ENCODE data around the gene HDAC6.

DNA sequence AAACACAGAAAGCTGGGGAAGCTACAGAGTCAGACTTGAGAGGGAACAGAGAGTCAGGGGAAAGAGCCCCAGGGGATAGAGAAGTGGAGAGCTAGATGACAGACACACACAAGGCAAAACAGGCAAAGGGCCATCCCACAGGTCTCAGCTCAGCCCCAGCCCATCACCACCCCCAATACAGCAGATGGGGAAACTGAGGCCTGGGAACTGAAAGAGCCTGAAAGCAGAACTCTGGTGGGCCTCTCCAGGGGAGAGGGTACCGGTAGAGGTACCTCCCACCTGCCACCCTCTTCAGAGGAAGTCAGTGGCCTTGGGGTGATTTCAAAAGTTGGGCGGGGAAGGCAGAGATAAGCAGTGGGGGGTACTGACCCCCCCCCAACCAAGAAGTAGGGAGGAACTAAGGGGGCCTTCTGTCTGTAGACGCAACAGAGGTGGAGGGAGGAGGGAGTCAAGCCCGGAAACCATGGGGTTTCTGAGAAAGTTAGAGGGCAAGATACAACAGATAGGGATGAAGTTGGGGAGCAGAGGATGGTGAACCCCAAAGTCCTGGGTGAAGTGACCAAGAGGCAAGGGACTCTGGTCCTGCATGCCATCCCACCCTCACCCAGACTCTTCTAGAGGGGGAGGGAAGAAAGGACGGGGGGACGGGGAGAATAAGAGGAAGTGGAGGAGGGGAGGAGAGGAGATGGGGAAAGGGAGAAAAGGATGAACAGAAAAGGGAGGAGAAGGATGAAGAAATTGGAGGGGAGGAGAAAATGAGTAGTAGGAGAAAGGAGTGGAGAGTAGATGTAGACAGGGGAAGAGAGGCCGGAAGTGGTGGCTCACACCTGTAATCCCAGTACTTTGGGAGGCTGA is 12.3 kb upstream of the HDAC6 start:
- no peak for TF ChIP-seq POLR2A (IDR thresholded peaks at IDR 0.05)
- TF ChIP-seq, protein P1, sequence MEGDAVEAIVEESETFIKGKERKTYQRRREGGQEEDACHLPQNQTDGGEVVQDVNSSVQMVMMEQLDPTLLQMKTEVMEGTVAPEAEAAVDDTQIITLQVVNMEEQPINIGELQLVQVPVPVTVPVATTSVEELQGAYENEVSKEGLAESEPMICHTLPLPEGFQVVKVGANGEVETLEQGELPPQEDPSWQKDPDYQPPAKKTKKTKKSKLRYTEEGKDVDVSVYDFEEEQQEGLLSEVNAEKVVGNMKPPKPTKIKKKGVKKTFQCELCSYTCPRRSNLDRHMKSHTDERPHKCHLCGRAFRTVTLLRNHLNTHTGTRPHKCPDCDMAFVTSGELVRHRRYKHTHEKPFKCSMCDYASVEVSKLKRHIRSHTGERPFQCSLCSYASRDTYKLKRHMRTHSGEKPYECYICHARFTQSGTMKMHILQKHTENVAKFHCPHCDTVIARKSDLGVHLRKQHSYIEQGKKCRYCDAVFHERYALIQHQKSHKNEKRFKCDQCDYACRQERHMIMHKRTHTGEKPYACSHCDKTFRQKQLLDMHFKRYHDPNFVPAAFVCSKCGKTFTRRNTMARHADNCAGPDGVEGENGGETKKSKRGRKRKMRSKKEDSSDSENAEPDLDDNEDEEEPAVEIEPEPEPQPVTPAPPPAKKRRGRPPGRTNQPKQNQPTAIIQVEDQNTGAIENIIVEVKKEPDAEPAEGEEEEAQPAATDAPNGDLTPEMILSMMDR (IDR thresholded peaks at IDR 0.05): no peak
